Kidney tubule cell (primary cell): Measurements from ENCODE around the gene UPF3B.
"Not testable (repeated sequence)": the region's sequence is repeated elsewhere in the genome, so short reads cannot be mapped to it uniquely, and the experiment has no call there.

Source experiments
- DNase-seq: peaks from one replicate; pipeline ENCODE4 v3.0.0-alpha.2; 2018; ENCODE audit warnings: low spot score

Gene UPF3B

GRCh38 chrX:119852382-119853353 lies at the start of gene UPF3B:
UPF3B (minus strand) TSS chrX:119852963; CDS start chrX:119852928, 35 bp downstream.
- DNase-seq: peak; percentile 98

- no peak for DNase-seq
Measured at GRCh38 chrX:119900976-119901375, 48.2 kb upstream of the UPF3B start.

DNA sequence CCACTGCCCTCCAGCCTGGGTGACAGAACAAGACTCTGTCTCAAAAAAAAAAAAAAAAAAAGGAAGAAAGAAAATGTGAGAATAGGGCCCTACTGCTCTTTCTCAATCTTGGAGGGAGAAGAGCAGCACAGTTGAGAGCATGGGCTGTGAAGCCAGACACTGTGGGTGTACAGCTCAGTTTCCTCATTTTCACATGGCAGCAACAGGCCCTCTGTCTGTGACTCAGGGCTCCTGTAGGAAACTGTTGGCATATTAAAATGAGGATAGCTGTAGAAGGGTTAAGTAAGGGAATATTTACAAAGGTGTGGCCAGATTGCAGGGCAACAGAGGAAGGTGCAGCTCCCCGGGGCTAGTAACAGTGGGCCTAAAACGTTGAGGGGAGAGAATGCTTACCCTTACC lies 46.4 kb upstream of the UPF3B start:
- DNase-seq: no peak

DNA sequence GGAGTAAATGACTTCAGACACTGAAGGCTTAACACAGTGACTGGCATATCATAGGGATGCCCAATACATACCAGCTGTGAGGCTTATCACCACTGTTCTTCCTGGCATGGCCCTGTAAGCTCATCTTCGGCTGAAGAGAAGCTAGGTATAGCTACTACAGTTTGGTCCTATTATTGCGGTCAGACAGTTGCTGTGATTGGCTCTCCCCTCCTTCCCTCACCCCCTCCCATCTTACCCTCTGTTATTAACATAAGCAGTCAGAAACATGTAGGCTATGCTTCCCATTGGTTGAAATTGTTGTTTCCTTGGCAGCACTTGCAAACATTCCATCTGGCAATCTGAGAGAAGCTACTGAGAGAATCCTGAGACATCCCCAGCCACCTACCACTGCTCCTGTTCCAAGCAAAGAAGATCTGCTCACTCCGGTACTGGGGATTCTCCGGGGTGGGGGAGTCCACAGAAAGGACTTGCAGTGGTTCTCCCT lies 43.1 kb upstream of the UPF3B start, which contains the start of gene AKAP14:
Gene AKAP14, plus strand, starts transcription at position 51 of the 484 bp plus-strand sequence. CDS start 7,331 bp downstream, outside the sequence.
- no peak for DNase-seq

DNA sequence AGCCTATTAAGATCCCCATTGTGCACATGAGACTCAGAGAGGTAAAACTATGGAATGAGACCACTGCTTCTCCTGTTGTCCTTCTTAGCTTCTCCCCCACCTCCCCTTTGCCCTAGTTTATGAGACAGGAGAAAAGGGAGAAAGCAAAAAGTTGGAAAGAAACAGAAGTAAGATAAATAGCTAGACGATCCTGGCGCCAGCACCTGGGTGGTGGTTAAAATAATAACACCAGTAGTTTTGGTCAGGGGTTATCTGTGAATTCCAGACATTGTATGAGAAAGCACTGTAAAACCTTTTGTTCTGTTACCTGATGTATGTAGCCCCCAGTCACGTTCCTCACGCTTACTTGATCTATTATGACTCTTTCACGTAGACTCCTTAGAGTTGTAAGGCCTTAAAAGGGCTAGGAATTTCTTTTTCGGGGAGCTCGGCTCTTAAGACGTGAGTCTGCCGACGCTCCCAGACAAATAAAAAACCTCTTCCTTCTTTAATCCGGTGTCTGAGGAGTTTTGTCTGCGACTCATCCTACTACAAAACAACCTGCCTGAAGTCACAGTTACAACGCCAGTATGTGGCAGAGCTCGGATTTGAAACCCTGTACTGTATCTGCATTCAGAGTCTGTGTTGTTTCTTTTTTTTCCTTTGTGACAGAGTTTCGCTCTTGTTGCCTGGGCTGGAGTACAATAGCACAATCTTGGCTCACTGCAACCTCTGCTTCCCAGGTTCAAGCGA lies 39.4 kb upstream of the UPF3B start:
- not testable (repeated sequence) for DNase-seq

DNA sequence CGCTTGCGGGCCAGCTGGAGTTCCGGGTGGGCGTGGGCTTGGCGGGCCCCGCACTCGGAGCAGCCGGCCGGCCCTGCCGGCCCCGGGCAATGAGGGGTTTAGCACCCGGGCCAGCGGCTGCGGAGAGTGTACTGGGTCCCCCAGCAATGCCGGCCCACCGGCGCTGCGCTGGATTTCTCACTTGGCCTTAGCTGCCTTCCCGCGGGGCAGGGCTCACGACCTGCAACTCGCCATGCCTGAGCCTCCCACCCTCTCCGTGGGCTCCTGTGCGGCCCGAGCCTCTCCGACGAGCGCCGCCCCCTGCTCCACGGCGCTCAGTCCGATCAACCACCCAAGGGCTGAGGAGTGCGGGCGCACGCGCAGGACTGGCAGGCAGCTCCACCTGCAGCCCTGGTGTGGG lies 37.9 kb upstream of the UPF3B start:
- not testable (repeated sequence) for DNase-seq

DNA sequence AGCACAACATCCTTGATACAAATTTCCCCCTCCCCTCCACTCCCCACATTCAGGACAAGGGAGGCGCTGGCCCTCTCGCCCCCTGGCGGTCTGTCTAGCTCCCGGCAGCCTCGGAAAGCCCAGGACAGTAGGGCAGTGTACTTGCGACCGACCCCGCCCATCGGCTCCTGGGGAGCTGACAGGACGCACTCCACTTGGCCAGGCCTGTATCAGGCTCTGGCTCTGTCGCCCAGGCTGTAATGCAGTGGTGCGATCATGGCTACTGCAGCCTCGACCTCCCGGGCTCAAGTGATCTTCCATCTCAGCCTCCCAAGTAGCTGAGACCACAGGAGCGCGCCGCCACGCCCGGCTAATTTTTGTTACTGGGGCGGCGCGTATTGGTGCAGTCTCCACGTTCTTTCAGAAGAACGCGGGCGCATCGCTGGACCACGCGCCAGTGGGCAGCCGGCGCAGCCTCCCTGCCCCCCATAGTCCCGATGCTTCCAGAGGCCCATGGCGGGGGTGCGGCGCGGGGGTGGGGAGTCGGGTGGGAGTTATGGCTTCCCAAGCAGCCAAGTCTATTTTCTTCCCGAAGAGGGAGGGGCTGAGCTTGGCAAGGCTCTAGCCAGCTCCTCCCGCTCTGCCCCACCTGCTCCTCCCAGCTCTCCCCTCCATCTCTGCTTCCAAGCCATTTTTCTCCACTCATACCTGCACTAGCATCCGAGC lies 35.1 kb upstream of the UPF3B start:
- peak; percentile 64 for DNase-seq

- no peak for DNase-seq
Measured at GRCh38 chrX:119885554-119886428, 33.0 kb upstream of the UPF3B start.

DNA sequence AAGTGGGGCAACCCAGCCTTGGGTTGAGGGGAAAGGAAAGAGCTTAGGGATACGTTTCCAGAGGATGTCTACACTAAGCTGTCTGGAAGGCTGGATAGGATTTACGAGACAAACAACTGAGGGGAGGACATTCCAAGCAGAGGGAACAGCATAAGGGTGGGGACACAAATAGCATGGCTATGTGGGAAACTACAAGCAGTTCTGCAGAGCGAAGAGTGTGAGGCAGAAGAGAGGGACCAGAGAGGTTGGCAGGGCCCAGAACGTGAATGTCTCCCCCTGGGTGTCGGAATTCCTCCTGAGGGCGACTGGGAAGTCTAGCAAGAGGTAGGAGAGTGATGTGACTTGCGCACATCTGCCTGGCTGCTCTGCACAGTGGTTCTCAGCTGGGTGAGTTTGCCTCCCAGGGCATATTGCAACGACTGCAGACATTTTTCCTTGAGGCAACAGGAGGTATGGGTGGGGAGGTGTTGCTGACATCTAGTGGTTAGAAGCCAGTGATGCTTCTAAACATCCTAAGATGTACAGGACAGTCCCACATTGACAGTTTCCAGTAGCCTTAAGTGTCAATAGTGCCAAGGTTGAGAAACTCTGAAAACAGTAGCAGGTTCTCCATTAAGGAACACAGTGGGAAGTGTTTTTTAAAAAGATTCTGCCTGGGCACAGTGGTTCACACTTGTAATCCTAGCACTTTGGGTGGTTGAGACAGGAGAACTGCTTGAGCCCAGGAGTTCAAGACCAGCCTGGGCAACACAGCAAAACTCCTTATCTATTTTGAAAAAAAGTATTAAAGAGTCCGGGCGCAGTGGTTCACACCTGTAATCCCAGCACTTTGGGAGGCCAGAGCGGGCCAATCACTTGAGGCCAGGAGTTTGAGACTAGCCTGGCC lies 28.0 kb upstream of the UPF3B start:
- peak; percentile 58 for DNase-seq

DNA sequence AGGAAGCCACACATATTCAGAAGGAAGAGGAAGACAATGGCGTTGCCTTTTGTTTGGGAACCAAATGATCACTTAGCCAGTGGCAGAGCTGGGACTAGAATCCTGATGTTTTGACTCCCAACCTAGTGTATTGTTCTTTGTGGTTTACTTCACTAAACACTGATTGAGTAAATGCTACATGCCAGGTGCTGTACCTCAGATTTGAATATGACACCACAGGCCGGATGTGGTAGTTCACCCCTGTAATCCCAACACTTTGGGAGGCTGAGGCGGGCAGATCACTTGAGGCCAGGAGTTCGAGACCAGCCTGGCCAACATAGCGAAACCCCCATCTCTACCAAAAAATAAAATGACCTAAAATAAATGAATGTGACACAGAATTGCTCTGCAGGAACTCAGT lies 27.3 kb upstream of the UPF3B start:
- DNase-seq: no peak

- DNase-seq: no peak
Measured at GRCh38 chrX:119878740-119879139, 26.0 kb upstream of the UPF3B start.

- DNase-seq: peak; percentile 90
Measured at GRCh38 chrX:119871599-119872395, 19.0 kb upstream of the UPF3B start, which contains the start of the genes NDUFA1 and RNF113A. NDUFA1 (plus strand) TSS chrX:119871832; CDS start chrX:119871912, 80 bp downstream. RNF113A (minus strand) TSS chrX:119871733; CDS start chrX:119871613, 120 bp downstream.

DNA sequence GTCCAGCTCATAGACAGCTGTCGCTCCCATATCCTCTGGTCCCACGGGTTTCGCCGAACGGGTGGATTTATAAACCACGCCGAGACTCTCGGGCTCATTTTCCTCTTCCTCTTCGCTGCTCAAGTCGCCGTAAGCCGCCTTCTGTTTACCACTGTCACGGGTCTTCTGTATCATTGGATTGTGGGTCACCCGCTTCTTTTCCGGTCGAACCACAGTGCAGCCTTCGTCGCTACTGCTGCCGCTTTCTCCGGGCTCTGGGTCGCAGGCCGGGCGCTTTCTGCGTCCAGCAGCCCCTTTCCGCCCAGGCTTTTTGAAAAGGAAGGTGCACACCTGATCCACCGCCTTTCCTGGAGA lies 18.5 kb upstream of the UPF3B start:
- no peak for DNase-seq

DNA sequence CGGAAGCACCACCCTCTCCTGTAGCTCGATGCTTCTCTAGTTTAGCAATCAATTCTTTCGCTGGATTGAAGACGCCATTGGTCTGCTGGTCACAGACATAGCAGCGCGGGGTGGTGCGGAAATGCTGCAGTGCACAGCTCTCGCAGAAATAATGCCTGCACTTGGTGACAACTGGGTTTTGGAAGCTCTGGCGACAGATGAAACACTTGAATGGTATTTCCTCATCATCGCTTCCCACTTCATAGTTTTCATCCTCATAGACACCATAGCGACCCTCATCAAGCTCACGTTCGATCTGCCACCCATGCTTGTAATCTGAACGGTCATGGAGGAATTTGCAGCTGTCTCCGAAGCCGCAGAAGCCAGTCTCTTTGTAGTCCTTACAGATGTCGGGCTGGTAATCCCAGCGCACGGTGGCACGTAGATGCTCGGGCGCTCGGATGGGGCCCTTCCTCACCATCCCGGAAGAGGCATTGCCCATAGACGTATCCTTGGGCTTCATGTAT lies 17.9 kb upstream of the UPF3B start:
- DNase-seq: peak; percentile 53

DNA sequence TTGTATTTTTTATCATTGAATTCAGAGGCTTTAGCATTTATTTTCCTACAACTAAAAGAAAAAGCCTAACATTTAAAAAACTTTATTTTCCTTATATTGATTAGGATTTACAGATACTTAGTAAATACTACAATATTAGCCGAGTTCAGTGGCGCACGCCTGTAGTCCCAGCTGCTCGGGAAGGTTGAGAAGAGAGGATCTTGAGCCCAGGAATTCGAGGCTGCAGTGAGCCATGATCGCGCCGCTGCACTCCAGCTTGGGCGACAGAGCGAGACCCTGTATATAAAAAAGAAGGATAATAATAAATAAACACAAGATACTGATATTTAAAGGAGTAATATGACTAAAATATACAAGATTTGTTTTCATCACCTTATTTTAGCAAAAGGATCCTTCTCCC lies 681 bp upstream of the UPF3B start:
- peak; percentile 13 for DNase-seq

DNA sequence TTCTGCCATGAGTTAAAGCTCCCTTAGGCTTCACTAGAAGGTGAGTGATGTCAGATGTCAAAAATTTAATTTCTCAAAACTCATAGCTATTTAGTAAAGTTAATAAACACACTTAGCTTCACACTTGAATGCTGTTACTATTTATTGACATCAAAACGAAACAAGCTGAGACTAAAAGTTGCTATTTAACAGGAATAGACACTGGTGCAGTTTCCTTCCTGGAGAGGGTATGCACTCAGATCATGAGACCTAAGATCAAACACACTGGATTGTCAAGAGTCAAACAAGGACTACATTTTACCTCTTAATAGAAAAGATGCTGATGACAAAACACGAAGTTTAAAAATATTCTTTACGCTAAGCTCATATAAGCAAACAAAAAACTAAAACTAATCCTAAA lies 18.9 kb downstream of the UPF3B start:
- no peak for DNase-seq

GRCh38 chrX:119828446-119828845 lies 24.3 kb downstream of the UPF3B start:
- peak; percentile 32 for DNase-seq

- DNase-seq: peak; percentile 52
Measured at GRCh38 chrX:119826399-119826959, 26.3 kb downstream of the UPF3B start.
